LNCaP clone FGC (cell line): ENCODE data around the gene SLC35F2.

Source experiments
- DNase-seq: peaks from one replicate; pipeline ENCODE4 v3.0.0-alpha.2; 2011; ENCODE audit warnings: low read depth
- H3K4me3 ChIP-seq: 2 replicates; pipeline ENCODE4 v1.5.1; 2011; ENCODE audit warnings: mild to moderate bottlenecking, low read depth, low read length, control low read depth
- CTCF ChIP-seq: IDR thresholded peaks from 2 replicates; pipeline ENCODE4 v1.5.1; 2012; ENCODE audit warnings: mild to moderate bottlenecking; ENCODE audit not compliant: control insufficient read depth, insufficient read depth; ENCODE audit errors: extremely low read depth

Gene SLC35F2

DNA sequence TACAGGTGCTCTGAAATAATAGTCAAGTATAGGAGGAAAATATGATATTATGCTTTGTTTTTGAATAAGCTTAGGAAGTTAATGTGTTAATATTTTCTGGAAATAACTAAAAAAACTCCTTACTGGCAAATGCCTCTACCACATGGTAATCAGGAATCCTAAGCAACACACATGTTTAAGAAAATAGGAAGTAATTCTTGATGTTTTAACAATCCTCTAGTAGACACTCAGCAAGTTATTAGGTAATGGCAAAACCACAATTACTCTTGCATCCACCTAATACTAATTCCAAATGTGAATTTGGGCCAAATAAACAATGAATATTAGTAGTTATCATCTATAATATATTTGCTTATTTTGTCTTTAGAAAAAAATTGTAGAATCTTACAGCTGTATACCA lies 53.6 kb downstream of the SLC35F2 start:
- no peak for TF ChIP-seq CTCF
- DNase-seq = no peak
- H3K4me3 ChIP-seq = no peak overlapping the region

GRCh38 chr11:107804211-107804610 lies 54.4 kb downstream of the SLC35F2 start:
- no peak for TF ChIP-seq CTCF
- no peak overlapping the region for H3K4me3 ChIP-seq
- no peak for DNase-seq

DNA sequence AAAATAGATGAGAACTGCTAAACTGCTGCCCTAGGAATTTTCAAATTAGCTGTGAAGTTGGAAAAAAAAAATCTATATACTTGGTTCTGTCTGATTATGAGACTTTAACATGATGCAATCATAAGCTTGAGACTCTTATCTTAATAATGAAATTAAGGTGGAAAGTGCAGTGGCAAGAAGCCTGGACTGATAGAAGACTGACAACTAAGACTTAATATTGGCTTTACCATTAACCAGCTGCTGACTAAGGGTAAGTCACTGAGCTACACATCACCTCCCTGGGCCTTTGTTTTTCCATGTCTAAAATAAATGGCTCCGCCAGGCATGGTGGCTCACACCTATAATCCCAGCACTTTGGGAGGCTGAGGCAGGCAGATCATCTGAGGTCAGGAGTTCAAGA lies 56.9 kb downstream of the SLC35F2 start:
- H3K4me3 ChIP-seq = no peak overlapping the region
- DNase-seq = no peak
- TF ChIP-seq CTCF = no peak

DNA sequence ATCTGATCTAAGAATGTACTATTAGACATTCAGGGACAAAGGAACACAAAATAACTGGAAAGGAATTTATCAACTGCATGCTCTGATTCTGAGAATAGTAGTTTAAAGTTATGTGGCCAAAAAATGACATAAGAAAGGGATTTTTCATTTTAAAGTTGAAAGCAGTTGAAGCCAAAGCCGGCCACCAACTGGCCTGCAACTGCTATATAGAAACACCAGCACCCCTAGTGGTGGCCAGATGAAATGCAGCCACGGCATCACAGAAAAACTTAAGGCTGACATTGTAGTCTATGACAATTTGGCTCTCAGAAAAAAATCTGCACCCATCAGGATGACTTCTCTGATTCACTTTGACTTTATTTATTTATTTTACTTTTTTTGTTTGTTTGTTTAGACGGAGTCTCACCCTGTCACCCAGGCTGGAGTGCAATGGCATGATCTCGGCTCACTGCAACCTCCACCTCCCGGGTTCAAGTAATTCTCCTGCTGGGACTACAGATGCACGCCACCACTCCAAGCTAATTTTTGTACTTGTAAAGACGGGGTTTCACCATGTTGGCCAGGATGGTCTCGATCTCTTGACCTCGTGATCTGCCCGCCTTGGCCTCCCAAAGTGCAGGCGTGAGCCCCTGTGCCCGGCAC lies 59.2 kb downstream of the SLC35F2 start:
- H3K4me3 ChIP-seq = no peak overlapping the region
- peak; percentile 80 for TF ChIP-seq CTCF
- DNase-seq = peak; percentile 33

GRCh38 chr11:107792049-107792443 lies 66.5 kb downstream of the SLC35F2 start:
- no peak for TF ChIP-seq CTCF
- no peak for DNase-seq
- H3K4me3 ChIP-seq = no peak overlapping the region

DNA sequence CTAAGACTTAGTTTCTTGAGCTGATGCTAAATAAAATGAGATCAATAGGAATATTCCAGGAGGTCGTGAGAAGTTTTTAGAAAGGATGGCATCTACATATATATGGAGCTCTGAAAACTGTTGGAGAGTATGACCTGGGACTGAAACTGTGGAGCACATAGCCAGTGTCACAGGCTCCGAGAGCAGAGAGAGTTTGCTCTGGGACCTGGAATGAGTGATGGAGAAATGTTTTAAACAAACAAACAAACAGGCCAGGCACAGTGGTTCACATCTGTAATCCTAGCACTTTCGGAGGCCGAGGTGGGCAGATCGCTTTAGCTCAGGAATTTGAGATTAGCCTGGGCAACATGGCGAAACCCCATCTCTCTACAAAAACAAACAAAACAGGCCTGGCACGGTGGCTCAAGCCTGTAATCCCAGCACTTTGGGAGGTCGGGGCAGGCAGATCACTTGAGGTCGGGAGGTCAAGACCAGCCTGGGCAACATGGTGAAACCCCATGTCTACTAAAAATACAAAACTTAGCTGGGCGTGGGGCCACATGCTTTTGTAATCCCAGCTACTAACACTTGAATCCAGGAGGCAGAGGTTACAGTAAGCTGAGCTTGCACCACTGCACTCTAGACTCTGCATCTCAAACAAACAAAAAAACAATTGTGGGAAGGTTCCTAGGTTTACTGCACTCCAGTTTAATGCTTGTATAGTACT lies 67.1 kb downstream of the SLC35F2 start:
- H3K4me3 ChIP-seq = no peak overlapping the region
- DNase-seq = no peak
- TF ChIP-seq CTCF = no peak

- DNase-seq = no peak
- no peak overlapping the region for H3K4me3 ChIP-seq
- no peak for TF ChIP-seq CTCF
Observed at GRCh38 chr11:107789767-107790166, 68.8 kb downstream of the SLC35F2 start.
